Cardiac muscle cell (in vitro differentiated cells and primary cell): ENCODE results near the gene ABR. TPM values are rescaled to one million over a fixed set of nuclear protein-coding genes. Genes with fewer than 3 reads are reported as not detected.
A peak's percentile ranks its signal among the peaks of the same experiment; 100 is the strongest.

Source experiments
- DNase-seq, 2 donors: peaks; one replicate each; pipeline versions ENCODE4 v3.0.0 to v3.0.0-alpha.2; 2010 to 2017; ENCODE audit warnings: low read depth in 1 of 2, low spot score in 1 of 2
- H3K27ac ChIP-seq: fragments of 200-600 bp; sonication (generic); 2 replicates; pipeline ENCODE4 v1.5.1; 2016
- H3K27me3 ChIP-seq: fragments of 200-600 bp; sonication (generic); 2 replicates; pipeline ENCODE4 v1.6.0; 2016; ENCODE audit warnings: control low read depth
- H3K36me3 ChIP-seq: fragments of 200-600 bp; sonication (generic); 2 replicates; pipeline ENCODE4 v1.5.1; 2016; ENCODE audit warnings: control low read depth
- H3K4me1 ChIP-seq: fragments of 200-600 bp; sonication (generic); 2 replicates; pipeline ENCODE4 v1.8.1; 2017; ENCODE audit warnings: low read depth, mild to moderate bottlenecking, mixed run types
- H3K4me3 ChIP-seq: fragments of 200-600 bp; sonication (generic); 2 replicates; pipeline ENCODE4 v1.5.1; 2016; ENCODE audit warnings: mild to moderate bottlenecking
- H3K9me3 ChIP-seq: fragments of 200-600 bp; sonication (generic); 2 replicates; pipeline ENCODE4 v1.5.1; 2017; ENCODE audit warnings: low read depth, mild to moderate bottlenecking, control low read depth
- polyA plus RNA-seq: library from polyadenylated mRNA; unstranded; fragments of >200 nt; fragmentation: Nextera tagmentation; extraction: Ambion mirVana; gene quantifications from 2 replicates; pipeline ENCODE4 v1.2.1, GENCODE V29; 2016
- total RNA-seq: library from RNA; depleted of rRNA; stranded (reverse); fragments of >200 nt; gene quantifications from 2 replicates; pipeline ENCODE4 v1.2.3, GENCODE V29; 2016
- TF ChIP-seq, protein P1 (sequence below): IDR thresholded peaks from 2 replicates; pipeline ENCODE4 v1.5.1; 2012; ENCODE audit warnings: low read depth, mild to moderate bottlenecking, low read length

ABR gene
- total and polyA plus RNA-seq, 2 experiments from 2014 or later: 23.5 to 67.5 TPM

DNA sequence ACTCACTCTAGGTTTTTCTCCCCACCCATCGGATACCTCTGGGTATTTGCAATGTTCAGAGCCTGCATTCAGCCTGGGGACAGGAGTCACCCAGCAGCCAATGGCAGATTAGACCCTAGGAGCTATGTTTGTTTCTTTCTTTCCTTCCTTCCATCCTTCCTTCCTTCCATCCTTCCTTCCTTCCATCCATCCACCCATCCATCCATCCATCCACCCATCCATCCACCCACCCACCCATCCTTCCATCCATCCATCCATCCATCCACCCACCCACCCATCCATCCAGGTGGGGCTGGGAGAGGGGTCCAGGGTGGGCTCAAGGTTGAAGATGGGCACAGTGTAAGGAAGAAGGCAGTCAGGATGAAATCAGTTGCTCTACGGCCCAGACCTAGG lies 142.9 kb downstream of the ABR start:
- Histone ChIP-seq H3K9me3 (no peaks in the 10 kb centered on the region), H3K4me3 (no peak overlapping the region), H3K27ac (no peak overlapping the region), H3K27me3 (peaks cover 9% of the 10 kb centered on the region), H3K36me3 (no peaks in the 10 kb centered on the region), H3K4me1 (peaks cover 12% of the 10 kb centered on the region)
- TF ChIP-seq, protein P1, sequence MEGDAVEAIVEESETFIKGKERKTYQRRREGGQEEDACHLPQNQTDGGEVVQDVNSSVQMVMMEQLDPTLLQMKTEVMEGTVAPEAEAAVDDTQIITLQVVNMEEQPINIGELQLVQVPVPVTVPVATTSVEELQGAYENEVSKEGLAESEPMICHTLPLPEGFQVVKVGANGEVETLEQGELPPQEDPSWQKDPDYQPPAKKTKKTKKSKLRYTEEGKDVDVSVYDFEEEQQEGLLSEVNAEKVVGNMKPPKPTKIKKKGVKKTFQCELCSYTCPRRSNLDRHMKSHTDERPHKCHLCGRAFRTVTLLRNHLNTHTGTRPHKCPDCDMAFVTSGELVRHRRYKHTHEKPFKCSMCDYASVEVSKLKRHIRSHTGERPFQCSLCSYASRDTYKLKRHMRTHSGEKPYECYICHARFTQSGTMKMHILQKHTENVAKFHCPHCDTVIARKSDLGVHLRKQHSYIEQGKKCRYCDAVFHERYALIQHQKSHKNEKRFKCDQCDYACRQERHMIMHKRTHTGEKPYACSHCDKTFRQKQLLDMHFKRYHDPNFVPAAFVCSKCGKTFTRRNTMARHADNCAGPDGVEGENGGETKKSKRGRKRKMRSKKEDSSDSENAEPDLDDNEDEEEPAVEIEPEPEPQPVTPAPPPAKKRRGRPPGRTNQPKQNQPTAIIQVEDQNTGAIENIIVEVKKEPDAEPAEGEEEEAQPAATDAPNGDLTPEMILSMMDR: no peak
- DNase-seq: no peak

DNA sequence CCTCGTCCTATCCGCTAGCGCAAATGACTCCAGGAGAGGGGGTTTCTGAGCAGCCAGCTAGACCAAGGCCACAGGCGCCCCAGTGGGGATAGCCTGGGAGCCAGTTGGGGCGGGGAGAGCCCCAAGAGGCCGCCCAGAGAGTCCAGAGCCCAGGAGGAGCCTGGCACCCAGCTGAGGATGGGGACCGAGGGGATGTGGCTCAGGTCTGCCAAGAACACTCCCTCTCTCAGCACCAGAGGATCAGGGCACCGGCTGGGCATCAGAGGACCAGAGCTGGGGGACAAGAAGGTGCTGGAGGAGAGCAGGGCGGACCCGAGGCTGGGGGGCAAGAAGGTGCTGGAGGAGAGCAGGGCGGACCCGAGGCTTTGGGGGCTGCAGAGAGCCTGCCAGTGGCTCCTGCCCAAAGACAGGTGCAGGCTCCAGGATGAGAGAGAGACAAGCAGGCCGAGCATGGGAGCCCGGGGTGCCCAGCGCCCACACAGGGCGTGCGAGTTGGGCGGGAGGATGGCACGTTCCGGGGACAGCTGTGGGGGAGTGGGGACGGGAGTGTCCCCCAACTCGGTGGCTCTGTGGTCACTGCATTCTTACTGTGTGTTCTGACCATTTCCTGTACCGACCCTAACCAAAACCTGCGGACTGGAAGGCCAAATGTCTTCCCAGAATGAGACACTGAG lies 143.5 kb downstream of the ABR start:
- DNase-seq: no peak
- TF ChIP-seq, protein P1: no peak
- no peaks in the 10 kb centered on the region for H3K9me3 ChIP-seq
- no peaks in the 10 kb centered on the region for H3K36me3 ChIP-seq
- H3K27me3 ChIP-seq: peaks cover 12% of the 10 kb centered on the region
- H3K27ac ChIP-seq: peak overlapping the region; percentile 6
- H3K4me1 ChIP-seq: peaks cover 12% of the 10 kb centered on the region
- no peak overlapping the region for H3K4me3 ChIP-seq

DNA sequence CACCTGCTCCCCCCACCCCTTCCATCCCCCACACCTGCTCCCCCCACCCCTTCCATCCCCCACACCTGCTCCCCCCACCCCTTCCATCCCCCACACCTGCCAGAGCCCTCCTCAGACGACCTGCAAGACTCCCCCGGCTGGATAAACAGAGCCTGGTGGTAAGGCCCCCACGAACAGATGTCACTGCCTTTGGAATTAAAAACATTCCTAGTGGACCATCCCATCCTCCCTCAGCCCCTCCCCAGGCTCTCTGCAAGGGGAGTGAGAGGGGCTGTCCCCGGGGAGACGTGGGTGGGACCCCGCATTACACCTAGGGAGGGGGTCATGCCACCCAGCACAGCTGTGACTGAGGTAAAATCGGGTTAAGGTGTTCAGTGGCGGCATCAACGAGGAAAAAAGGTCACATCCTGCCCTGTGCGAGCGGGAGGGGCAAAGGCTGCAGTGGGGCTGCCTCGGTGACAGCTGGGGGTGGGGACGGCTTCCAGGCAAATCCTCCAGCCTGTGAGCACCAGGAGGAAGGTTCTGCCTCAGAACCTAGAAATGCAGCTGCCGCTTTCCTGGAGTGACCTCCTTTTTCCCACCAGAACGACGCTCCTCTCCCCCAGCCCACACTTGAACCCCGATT lies 144.1 kb downstream of the ABR start:
- DNase-seq: no peak
- Histone ChIP-seq H3K27ac (peak overlapping the region; percentile 6), H3K4me3 (no peak overlapping the region), H3K36me3 (no peaks in the 10 kb centered on the region), H3K27me3 (peaks cover 13% of the 10 kb centered on the region), H3K9me3 (no peaks in the 10 kb centered on the region), H3K4me1 (peaks cover 12% of the 10 kb centered on the region)
- TF ChIP-seq, protein P1: no peak

DNA sequence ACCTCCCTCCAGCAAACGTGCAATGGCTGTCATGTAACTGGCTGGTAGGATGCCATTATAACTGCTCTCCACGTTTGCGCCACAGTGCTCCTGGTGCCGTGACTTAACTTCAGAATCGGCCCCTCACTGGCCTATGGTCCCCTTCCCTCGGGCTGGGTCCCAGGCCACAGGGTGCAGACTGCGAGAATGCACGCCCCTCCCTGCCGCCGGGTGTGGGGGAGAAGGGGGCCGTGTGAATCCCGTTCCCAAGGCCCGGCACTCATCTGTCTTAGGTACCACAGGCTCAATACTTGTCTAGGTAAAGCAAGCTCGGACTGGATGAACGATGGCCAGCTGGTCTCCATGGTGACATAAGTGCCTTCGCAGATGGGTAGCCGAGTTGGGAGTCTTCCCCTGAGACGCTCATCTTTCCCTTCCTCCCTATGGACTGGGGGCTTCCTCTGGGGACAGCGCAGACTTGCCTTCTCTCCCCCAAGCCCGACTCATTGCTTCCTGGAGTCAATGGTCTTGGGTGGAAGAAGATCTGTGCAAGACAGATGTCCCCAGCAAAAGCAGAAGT lies 145.1 kb downstream of the ABR start:
- DNase-seq: no peak
- H3K36me3 ChIP-seq: no peaks in the 10 kb centered on the region
- no peak overlapping the region for H3K27ac ChIP-seq
- no peak overlapping the region for H3K4me3 ChIP-seq
- H3K9me3 ChIP-seq: no peaks in the 10 kb centered on the region
- peaks cover 12% of the 10 kb centered on the region for H3K4me1 ChIP-seq
- TF ChIP-seq, protein P1: no peak
- H3K27me3 ChIP-seq: peaks cover 13% of the 10 kb centered on the region

DNA sequence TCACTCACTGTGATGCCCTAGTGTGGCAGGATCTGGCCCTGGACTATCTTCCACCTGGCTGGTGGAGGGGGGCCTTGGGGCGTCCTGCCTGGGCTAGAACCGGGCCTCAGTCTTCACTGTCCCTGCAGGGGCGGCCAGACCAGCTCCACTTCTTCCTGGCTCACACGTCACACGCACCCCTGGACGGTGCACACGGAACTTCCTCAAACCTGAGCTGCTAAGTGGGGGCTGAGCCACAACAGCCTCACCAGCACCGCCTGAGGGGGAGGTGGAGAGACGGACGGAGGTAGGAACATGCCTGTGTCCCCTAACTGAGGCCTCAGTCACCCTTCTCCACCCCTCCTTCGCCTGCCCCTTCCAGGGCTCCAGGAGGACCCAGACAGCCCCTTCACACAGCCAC lies 146.3 kb downstream of the ABR start:
- H3K36me3 ChIP-seq: no peaks in the 10 kb centered on the region
- no peak overlapping the region for H3K27ac ChIP-seq
- H3K4me3 ChIP-seq: no peak overlapping the region
- peaks cover 13% of the 10 kb centered on the region for H3K27me3 ChIP-seq
- H3K4me1 ChIP-seq: peaks cover 12% of the 10 kb centered on the region
- no peak for DNase-seq
- TF ChIP-seq, protein P1: no peak
- H3K9me3 ChIP-seq: no peaks in the 10 kb centered on the region
